Measurements from ENCODE around the gene GIMAP6. TPM values are rescaled to one million over a fixed set of nuclear protein-coding genes. Genes with fewer than 3 reads are reported as not detected.

GIMAP6 gene
- not detected in 2 replicates for total RNA-seq

GRCh38 chr7:150631866-150632864 lies at the start of gene GIMAP6:
Gene GIMAP6, minus strand, starts transcription at chr7:150632385. Its CDS starts 2,243 bp downstream, at chr7:150630142.

Other genes with a start within 250 kb of the GIMAP6 start
- gene GIMAP8, start 181.8 kb downstream of the GIMAP6 start, total RNA-seq: not detected in 2 replicates
- not detected in 2 replicates for gene GIMAP7, start 117.5 kb downstream of the GIMAP6 start, total RNA-seq
- not detected in 2 replicates for gene GIMAP4, start 65.0 kb downstream of the GIMAP6 start, total RNA-seq
- 0.09 and 0.12 TPM in 2 replicates for gene GIMAP2, start 53.3 kb upstream of the GIMAP6 start, total RNA-seq
- not detected in 2 replicates for gene GIMAP1, start 84.2 kb upstream of the GIMAP6 start, total RNA-seq
- not detected in 2 replicates for gene GIMAP5, start 105.0 kb upstream of the GIMAP6 start, total RNA-seq
- 2.2 and 12.2 TPM in 2 replicates for gene TMEM176B, start 168.0 kb upstream of the GIMAP6 start, total RNA-seq
- 4.1 and 6.2 TPM in 2 replicates for gene TMEM176A, start 168.4 kb upstream of the GIMAP6 start, total RNA-seq
- not detected in 2 replicates for gene AOC1, start 220.1 kb upstream of the GIMAP6 start, total RNA-seq

Measured in pericardium fibroblast (primary cell).